HepG2 (cell line): ENCODE results near the gene MPC1. TPM values are rescaled to one million over a fixed set of nuclear protein-coding genes. Genes with fewer than 3 reads are reported as not detected.

Experiments used
- ELK4 ChIP-seq: sonication (generic); formaldehyde crosslinking; IDR thresholded peaks from 2 replicates; pipeline ENCODE4 v1.9.0; 2021; ENCODE audit warnings: missing genetic modification reagents, borderline replicate concordance
- EP300 ChIP-seq, 3 experiments: sonication (generic) in 1 of 3; formaldehyde crosslinking in 1 of 3; IDR thresholded peaks; 2 replicates each; pipeline versions ENCODE4 v1.5.1 to v1.6.1; 2011 to 2020; ENCODE audit warnings: low read depth in 2 of 3, low read length in 2 of 3, borderline replicate concordance in 1 of 3, improper control_type of control experiment in 1 of 3, mild to moderate bottlenecking in 1 of 3, missing genetic modification reagents in 1 of 3, moderate library complexity in 1 of 3
- FOSL2 ChIP-seq: sonication (generic); formaldehyde crosslinking; IDR thresholded peaks from 2 replicates; pipeline ENCODE4 v1.4.0; 2020; ENCODE audit warnings: missing genetic modification reagents
- GATA4 ChIP-seq: sonication (generic); IDR thresholded peaks from 2 replicates; pipeline ENCODE4 v1.6.1; 2016; ENCODE audit warnings: antibody characterized with exemption, low read depth, borderline replicate concordance
- HNRNPUL1 ChIP-seq: fragments of 200-400 bp; formaldehyde crosslinking; IDR thresholded peaks from 2 replicates; pipeline ENCODE4 v1.6.1; 2017; ENCODE audit warnings: low read depth, mild to moderate bottlenecking, low read length, moderate library complexity
- JARID2 ChIP-seq: sonication (generic); formaldehyde crosslinking; IDR thresholded peaks from 2 replicates; pipeline ENCODE4 v1.8.1; 2023; ENCODE audit warnings: missing genetic modification reagents, inconsistent platforms; ENCODE audit not compliant: insufficient replicate concordance
- KAT7 ChIP-seq: IDR thresholded peaks from 2 replicates; pipeline ENCODE4 v1.6.1; 2018; ENCODE audit warnings: borderline replicate concordance, missing compliant biosample characterization
- KDM4B ChIP-seq: sonication (generic); formaldehyde crosslinking; IDR thresholded peaks from 2 replicates; pipeline ENCODE4 v1.4.0; 2020; ENCODE audit warnings: missing genetic modification reagents
- PRPF4 ChIP-seq: fragments of 200-400 bp; formaldehyde crosslinking; IDR thresholded peaks from 2 replicates; pipeline ENCODE4 v1.6.1; 2016; ENCODE audit warnings: low read length, low read depth; ENCODE audit not compliant: poor library complexity, severe bottlenecking
- TEAD3 ChIP-seq: optimal IDR thresholded peaks from 2 replicates; pipeline ENCODE3; 2016; ENCODE audit warnings: borderline replicate concordance
- UBTF ChIP-seq: sonication (generic); formaldehyde crosslinking; IDR thresholded peaks from 2 replicates; pipeline ENCODE4 v1.4.0; 2020; ENCODE audit warnings: mild to moderate bottlenecking, missing genetic modification reagents
- ZBTB4 ChIP-seq: sonication (generic); formaldehyde crosslinking; IDR thresholded peaks from 2 replicates; pipeline ENCODE4 v1.4.0; 2020; ENCODE audit warnings: missing genetic modification reagents, mild to moderate bottlenecking, borderline replicate concordance
- ZBTB42 ChIP-seq: sonication (generic); formaldehyde crosslinking; IDR thresholded peaks from 2 replicates; pipeline ENCODE4 v1.5.0; 2020; ENCODE audit warnings: mild to moderate bottlenecking, missing genetic modification reagents
- ZBTB7A ChIP-seq: sonication (generic); formaldehyde crosslinking; IDR thresholded peaks from 2 replicates; pipeline ENCODE4 v1.8.0; 2022; ENCODE audit warnings: mild to moderate bottlenecking, missing genetic modification reagents
- ZNF253 ChIP-seq: sonication (generic); formaldehyde crosslinking; IDR thresholded peaks from 2 replicates; pipeline ENCODE4 v1.8.0; 2022; ENCODE audit warnings: mild to moderate bottlenecking, missing genetic modification reagents, borderline replicate concordance
- ZNF530 ChIP-seq: sonication (generic); formaldehyde crosslinking; IDR thresholded peaks from 2 replicates; pipeline ENCODE4 v1.5.0; 2020; ENCODE audit warnings: low read depth, mild to moderate bottlenecking, missing genetic modification reagents
- ZNF564 ChIP-seq: sonication (generic); formaldehyde crosslinking; IDR thresholded peaks from 2 replicates; pipeline ENCODE4 v1.8.1; 2023; ENCODE audit warnings: mild to moderate bottlenecking, missing genetic modification reagents
- ZNF687 ChIP-seq: sonication (generic); formaldehyde crosslinking; IDR thresholded peaks from 2 replicates; pipeline ENCODE4 v1.5.1; 2020; ENCODE audit warnings: mild to moderate bottlenecking, missing genetic modification reagents, moderate library complexity
- ZNF7 ChIP-seq: IDR thresholded peaks from 2 replicates; pipeline ENCODE4 v1.6.1; 2016; ENCODE audit warnings: missing biosample characterization, missing genetic modification reagents
- polyA plus RNA-seq, 8 experiments: library from polyadenylated mRNA; depleted of rRNA in 3 of 8; stranded (reverse) in 7 of 8; unstranded in 1 of 8; fragments of >200 nt; fragmentation: Illumina TruSeq in 4 of 8; extraction: Trizol in 4 of 8; gene quantifications; 2 replicates each; pipeline versions ENCODE4 v1.2.1 to v1.2.3, GENCODE V29; 2011 to 2016; ENCODE audit warnings: low read depth in 4 of 8, missing spikeins in 1 of 8, mixed read lengths in 1 of 8; ENCODE audit not compliant: insufficient read depth in 1 of 8
- total RNA-seq, 5 experiments: library from RNA; depleted of rRNA; stranded (reverse); fragments of >200 nt; fragmentation: Illumina TruSeq; extraction: Trizol; gene quantifications; 2 replicates each; pipeline ENCODE4 v1.2.3, GENCODE V29; 2016; ENCODE audit warnings: low read depth in 1 of 5

Gene MPC1
- total and polyA plus RNA-seq, 2 of the 13 experiments (the other 11 are each of a cell fraction or from before 2014, with no cell fraction given): 189 to 214 TPM

- TF ChIP-seq EP300 (IDR thresholded peaks at IDR 0.05; ENCODE audit: low read depth in 2 of 2, low read length in 2 of 2): no peak
- TF ChIP-seq EP300 (CRISPR knock-in tag; IDR thresholded peaks at IDR 0.05; ENCODE audit: borderline replicate concordance): 0 out of 2 replicates have a peak, but pooled peaks have one; percentile 35
- no peak for TF ChIP-seq GATA4
- no peak for TF ChIP-seq ZNF253 (CRISPR knock-in tag)
- no peak for TF ChIP-seq JARID2 (CRISPR knock-in tag)
- TF ChIP-seq ELK4 (CRISPR knock-in tag): no peak
- no peak for TF ChIP-seq KAT7 (CRISPR knock-in tag)
- TF ChIP-seq ZNF687 (CRISPR knock-in tag): peak; percentile 62
- TF ChIP-seq UBTF (CRISPR knock-in tag): no peak
- TF ChIP-seq PRPF4: peak; percentile 65
- TF ChIP-seq TEAD3 (CRISPR knock-in tag): peak; percentile 18
- TF ChIP-seq ZBTB7A (CRISPR knock-in tag): no peak
- TF ChIP-seq ZNF530 (CRISPR knock-in tag): no peak
- no peak for TF ChIP-seq HNRNPUL1
- TF ChIP-seq FOSL2 (CRISPR knock-in tag): no peak
- no peak for TF ChIP-seq ZNF564 (CRISPR knock-in tag)
- TF ChIP-seq KDM4B (CRISPR knock-in tag): no peak
- peak; percentile 68 for TF ChIP-seq ZBTB4 (CRISPR knock-in tag)
- TF ChIP-seq ZBTB42 (CRISPR knock-in tag): no peak
- TF ChIP-seq ZNF7: peak; percentile 38; the same call in 1 of the 2 replicates
These were observed 3.4 kb upstream of the MPC1 start (continued) for GRCh38 chr6:166386111-166386510.
